HPDE6-E6E7 (cell line): ENCODE data around the gene PCYT1B.
A peak's percentile ranks its signal among the peaks of the same experiment; 100 is the strongest.
"Not testable (repeated sequence)": the region's sequence is repeated elsewhere in the genome, so short reads cannot be mapped to it uniquely, and the experiment has no call there.

Source experiments
- DNase-seq: peaks from one replicate; pipeline ENCODE4 v3.0.0; 2011; ENCODE audit warnings: missing footprints; ENCODE audit errors: extremely low spot score

Gene PCYT1B

GRCh38 chrX:24647257-24648058 is at the start of gene PCYT1B:
Gene PCYT1B (minus strand): TSS chrX:24647347. CDS start chrX:24647105, 242 bp downstream.
- no peak for DNase-seq

GRCh38 chrX:24696294-24696693 is 49.1 kb upstream of the PCYT1B start:
- DNase-seq, result no peak

- no peak for DNase-seq
Measured at GRCh38 chrX:24694825-24695224, 47.7 kb upstream of the PCYT1B start.

GRCh38 chrX:24693453-24694202 is 46.5 kb upstream of the PCYT1B start, which contains the start of gene POLA1:
Gene POLA1 (plus strand): TSS chrX:24693918. CDS start chrX:24693962, 44 bp downstream.
- peak; percentile 66 for DNase-seq

GRCh38 chrX:24692305-24692704 is 45.2 kb upstream of the PCYT1B start:
- DNase-seq, result no peak

- DNase-seq, result no peak
Measured at GRCh38 chrX:24684048-24684447, 36.9 kb upstream of the PCYT1B start.

- DNase-seq, result no peak
Measured at GRCh38 chrX:24682739-24683432, 35.7 kb upstream of the PCYT1B start.

- DNase-seq, result no peak
Measured at GRCh38 chrX:24676403-24677024, 29.4 kb upstream of the PCYT1B start.

GRCh38 chrX:24673424-24673823 is 26.3 kb upstream of the PCYT1B start:
- DNase-seq, result no peak

- DNase-seq, result no peak
Measured at GRCh38 chrX:24672701-24673190, 25.6 kb upstream of the PCYT1B start.

- no peak for DNase-seq
Measured at GRCh38 chrX:24668111-24668510, 21.0 kb upstream of the PCYT1B start.

GRCh38 chrX:24662352-24662751 is 15.2 kb upstream of the PCYT1B start:
- no peak for DNase-seq

- no peak for DNase-seq
Measured at GRCh38 chrX:24661292-24661691, 14.1 kb upstream of the PCYT1B start.

- DNase-seq, result no peak
Measured at GRCh38 chrX:24659646-24660045, 12.5 kb upstream of the PCYT1B start.

- DNase-seq, result no peak
Measured at GRCh38 chrX:24659106-24659505, 12.0 kb upstream of the PCYT1B start.

GRCh38 chrX:24658421-24658820 is 11.3 kb upstream of the PCYT1B start:
- DNase-seq, result no peak

GRCh38 chrX:24657671-24658386 is 10.7 kb upstream of the PCYT1B start:
- no peak for DNase-seq

- not testable (repeated sequence) for DNase-seq
Measured at GRCh38 chrX:24655679-24656078, 8.5 kb upstream of the PCYT1B start.

GRCh38 chrX:24651783-24652182 is 4.6 kb upstream of the PCYT1B start:
- DNase-seq, result no peak

- DNase-seq, result no peak
Measured at GRCh38 chrX:24648495-24648894, 1.3 kb upstream of the PCYT1B start.

GRCh38 chrX:24646745-24647182 is 383 bp downstream of the PCYT1B start:
- DNase-seq, result no peak
